Endothelial cell of umbilical vein (primary cell): ENCODE results near the gene MRPL16.

Source experiments
- EZH2 ChIP-seq: IDR thresholded peaks from 2 replicates; pipeline ENCODE4 v1.6.1; 2012; ENCODE audit warnings: borderline replicate concordance, low read depth, mild to moderate bottlenecking, moderate library complexity, low read length, inconsistent platforms; ENCODE audit not compliant: severe bottlenecking
- JUN ChIP-seq: IDR thresholded peaks from 2 replicates; pipeline ENCODE4 v1.6.1; 2011; ENCODE audit warnings: borderline replicate concordance, low read depth; ENCODE audit not compliant: insufficient read length, insufficient read depth
- POLR2A ChIP-seq: IDR thresholded peaks from 2 replicates; pipeline ENCODE4 v1.6.1; 2012; ENCODE audit warnings: low read depth, mild to moderate bottlenecking, control low read depth, low read length
- POLR2AphosphoS5 ChIP-seq: IDR thresholded peaks from 2 replicates; pipeline ENCODE4 v1.6.1; 2012; ENCODE audit warnings: low read depth, mild to moderate bottlenecking, control low read depth, low read length, moderate library complexity; ENCODE audit not compliant: insufficient read depth
- TF ChIP-seq, protein P1 (sequence below), 2 donors: IDR thresholded peaks; 1 replicate in 1 of 2; 2 replicates in 1 of 2; pipeline ENCODE4 v1.5.1; 2011; ENCODE audit warnings: low read length in 2 of 2, mild to moderate bottlenecking in 2 of 2, moderate library complexity in 2 of 2, control low read depth in 1 of 2, inconsistent platforms in 1 of 2, low read depth in 1 of 2; ENCODE audit not compliant: insufficient read depth in 1 of 2; ENCODE audit errors: extremely low read depth in 1 of 2

- TF ChIP-seq, protein P1, sequence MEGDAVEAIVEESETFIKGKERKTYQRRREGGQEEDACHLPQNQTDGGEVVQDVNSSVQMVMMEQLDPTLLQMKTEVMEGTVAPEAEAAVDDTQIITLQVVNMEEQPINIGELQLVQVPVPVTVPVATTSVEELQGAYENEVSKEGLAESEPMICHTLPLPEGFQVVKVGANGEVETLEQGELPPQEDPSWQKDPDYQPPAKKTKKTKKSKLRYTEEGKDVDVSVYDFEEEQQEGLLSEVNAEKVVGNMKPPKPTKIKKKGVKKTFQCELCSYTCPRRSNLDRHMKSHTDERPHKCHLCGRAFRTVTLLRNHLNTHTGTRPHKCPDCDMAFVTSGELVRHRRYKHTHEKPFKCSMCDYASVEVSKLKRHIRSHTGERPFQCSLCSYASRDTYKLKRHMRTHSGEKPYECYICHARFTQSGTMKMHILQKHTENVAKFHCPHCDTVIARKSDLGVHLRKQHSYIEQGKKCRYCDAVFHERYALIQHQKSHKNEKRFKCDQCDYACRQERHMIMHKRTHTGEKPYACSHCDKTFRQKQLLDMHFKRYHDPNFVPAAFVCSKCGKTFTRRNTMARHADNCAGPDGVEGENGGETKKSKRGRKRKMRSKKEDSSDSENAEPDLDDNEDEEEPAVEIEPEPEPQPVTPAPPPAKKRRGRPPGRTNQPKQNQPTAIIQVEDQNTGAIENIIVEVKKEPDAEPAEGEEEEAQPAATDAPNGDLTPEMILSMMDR (IDR thresholded peaks at IDR 0.05; ENCODE audit: extremely low read depth in 1 of 2, insufficient read depth in 1 of 2, low read depth in 1 of 2, low read length in 2 of 2): no peak
- TF ChIP-seq JUN (no peak), POLR2A (no peak), EZH2 (no peak), POLR2AphosphoS5 (peak; percentile 18)
These were observed 3.4 kb downstream of the MRPL16 start for GRCh38 chr11:59807047-59807610.
